Measurements from ENCODE around the gene ZSWIM3.
"Not testable (repeated sequence)": the region's sequence is repeated elsewhere in the genome, so short reads cannot be mapped to it uniquely, and the experiment has no call there.

Gene ZSWIM3

DNA sequence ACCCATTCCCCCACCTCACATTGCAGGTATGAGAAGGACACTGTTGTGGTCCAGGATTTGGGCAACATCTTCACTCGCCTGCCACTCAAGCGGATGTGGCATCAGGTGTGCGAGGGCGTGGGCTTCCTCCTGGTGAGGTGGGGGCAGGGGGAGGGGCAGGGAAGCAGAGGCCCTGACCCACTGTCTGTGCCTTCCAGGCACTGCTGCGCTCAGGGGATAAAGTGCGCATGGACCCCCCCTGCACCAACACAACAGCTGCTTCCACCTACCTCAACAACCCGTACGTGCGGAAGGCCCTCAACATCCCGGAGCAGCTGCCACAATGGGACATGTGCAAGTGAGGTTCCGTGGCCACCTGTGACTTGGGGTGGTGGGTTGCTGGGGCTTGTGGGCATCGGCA is 37.4 kb downstream of the ZSWIM3 start:
- in situ Hi-C loops (cut with HindIII; ENCODE audit: low sequenced_read_pairs) = no loop called here
- no peak for DNase-seq (ENCODE audit: low read depth, low spot score)
- no peak overlapping the region for H3K4me3 ChIP-seq (ENCODE audit: low read depth, low read length)
- TF ChIP-seq CTCF (IDR thresholded peaks at IDR 0.05; ENCODE audit: low read depth, low read length) = no peak

DNA sequence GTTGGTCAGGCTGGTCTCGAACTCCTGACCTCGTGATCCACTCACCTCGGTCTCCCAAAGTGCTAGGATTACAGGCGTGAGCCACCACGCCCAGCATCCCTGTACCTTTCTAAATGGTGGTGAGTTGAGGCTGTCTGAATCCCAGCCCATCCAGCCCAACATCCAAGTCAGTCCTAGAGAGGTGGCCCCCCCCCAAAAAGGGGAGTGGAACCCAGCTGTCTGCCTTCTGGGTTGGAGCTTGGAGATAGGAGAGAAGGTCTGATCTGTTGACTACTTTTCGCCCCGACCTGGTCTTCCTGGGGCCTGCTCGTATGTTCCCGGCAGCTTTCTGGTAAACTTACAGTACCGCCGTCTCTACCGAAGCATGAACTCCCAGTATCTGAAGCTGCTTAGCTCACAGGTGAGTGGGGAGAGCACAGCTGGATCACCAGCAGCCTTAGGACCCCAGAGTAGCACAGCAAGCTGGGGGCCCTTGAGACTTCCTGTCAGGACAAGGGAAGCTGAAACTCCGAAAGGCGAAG is 39.3 kb downstream of the ZSWIM3 start:
- H3K4me3 ChIP-seq (ENCODE audit: low read depth, low read length) = no peak overlapping the region
- in situ Hi-C loops (cut with HindIII; ENCODE audit: low sequenced_read_pairs) = no loop called here
- no peak for DNase-seq (ENCODE audit: low read depth, low spot score)
- no peak for TF ChIP-seq CTCF (IDR thresholded peaks at IDR 0.05; ENCODE audit: low read depth, low read length)

- TF ChIP-seq CTCF (IDR thresholded peaks at IDR 0.05; ENCODE audit: low read depth, low read length) = no peak
- no peak for DNase-seq (ENCODE audit: low read depth, low spot score)
- in situ Hi-C loops (cut with HindIII; ENCODE audit: low sequenced_read_pairs) = no loop called here
Observed at GRCh38 chr20:45897289-45897688, 39.9 kb downstream of the ZSWIM3 start.

GRCh38 chr20:45897692-45898091 is 40.3 kb downstream of the ZSWIM3 start:
- in situ Hi-C loops (cut with HindIII; ENCODE audit: low sequenced_read_pairs) = no loop called here
- no peak for DNase-seq (ENCODE audit: low read depth, low spot score)
- H3K4me3 ChIP-seq (ENCODE audit: low read depth, low read length) = no peak overlapping the region
- TF ChIP-seq CTCF (IDR thresholded peaks at IDR 0.05; ENCODE audit: low read depth, low read length) = no peak

More at GRCh38 chr20:45897289-45897688, 39.9 kb downstream of the ZSWIM3 start:
- H3K4me3 ChIP-seq (ENCODE audit: low read depth, low read length) = no peak overlapping the region

DNA sequence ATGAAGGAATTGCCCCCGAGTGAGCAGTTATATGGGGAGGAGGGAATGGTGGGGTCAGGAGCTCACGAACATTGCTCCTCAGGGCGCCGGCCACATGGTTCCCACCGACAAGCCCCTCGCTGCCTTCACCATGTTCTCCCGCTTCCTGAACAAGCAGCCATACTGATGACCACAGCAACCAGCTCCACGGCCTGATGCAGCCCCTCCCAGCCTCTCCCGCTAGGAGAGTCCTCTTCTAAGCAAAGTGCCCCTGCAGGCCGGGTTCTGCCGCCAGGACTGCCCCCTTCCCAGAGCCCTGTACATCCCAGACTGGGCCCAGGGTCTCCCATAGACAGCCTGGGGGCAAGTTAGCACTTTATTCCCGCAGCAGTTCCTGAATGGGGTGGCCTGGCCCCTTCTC is 40.9 kb downstream of the ZSWIM3 start:
- no peak for TF ChIP-seq CTCF (IDR thresholded peaks at IDR 0.05; ENCODE audit: low read depth, low read length)
- no peak overlapping the region for H3K4me3 ChIP-seq (ENCODE audit: low read depth, low read length)
- in situ Hi-C loops (cut with HindIII; ENCODE audit: low sequenced_read_pairs) = no loop called here
- no peak for DNase-seq (ENCODE audit: low read depth, low spot score)

DNA sequence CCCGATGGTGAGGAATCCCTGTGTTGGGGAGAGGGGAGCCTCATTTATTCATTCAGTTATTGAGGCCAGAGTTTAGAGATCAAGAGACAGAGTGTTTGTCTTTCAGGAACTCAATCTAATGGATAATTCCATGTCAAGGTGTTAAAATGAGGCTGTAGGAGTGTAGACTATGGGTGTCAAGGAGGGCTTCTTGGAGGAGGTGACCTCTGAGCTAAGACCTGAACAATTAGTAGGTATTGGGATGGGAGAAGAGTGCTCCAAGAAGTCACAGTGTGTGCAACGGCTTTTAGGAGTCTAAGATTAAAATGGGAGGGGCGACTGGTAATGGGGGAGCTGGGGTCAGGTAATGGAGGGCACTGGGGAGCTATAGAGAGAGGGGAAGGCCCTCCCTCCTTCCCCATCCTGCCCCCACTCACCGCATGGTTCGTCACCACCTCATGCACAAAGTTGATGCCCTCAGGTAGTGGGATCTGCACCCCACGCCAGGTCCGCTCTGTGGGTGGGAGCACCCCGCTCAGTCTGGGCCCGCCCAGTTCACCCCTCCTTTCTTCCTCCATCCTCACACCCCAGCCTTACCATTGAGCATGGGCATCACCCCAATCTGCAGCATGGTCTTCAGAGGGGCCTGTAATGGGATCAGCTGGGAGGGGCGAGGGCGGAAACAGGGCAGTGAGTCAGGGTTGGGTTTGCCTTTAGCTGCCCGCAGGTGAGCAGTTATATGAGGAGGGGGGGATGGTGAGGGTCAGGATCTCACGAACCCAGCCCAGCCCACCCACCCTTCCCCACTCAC is 41.8 kb downstream of the ZSWIM3 start:
- in situ Hi-C loops (cut with HindIII; ENCODE audit: low sequenced_read_pairs) = no loop called here
- H3K4me3 ChIP-seq (ENCODE audit: low read depth, low read length) = no peak overlapping the region
- no peak for TF ChIP-seq CTCF (IDR thresholded peaks at IDR 0.05; ENCODE audit: low read depth, low read length)
- no peak for DNase-seq (ENCODE audit: low read depth, low spot score)

DNA sequence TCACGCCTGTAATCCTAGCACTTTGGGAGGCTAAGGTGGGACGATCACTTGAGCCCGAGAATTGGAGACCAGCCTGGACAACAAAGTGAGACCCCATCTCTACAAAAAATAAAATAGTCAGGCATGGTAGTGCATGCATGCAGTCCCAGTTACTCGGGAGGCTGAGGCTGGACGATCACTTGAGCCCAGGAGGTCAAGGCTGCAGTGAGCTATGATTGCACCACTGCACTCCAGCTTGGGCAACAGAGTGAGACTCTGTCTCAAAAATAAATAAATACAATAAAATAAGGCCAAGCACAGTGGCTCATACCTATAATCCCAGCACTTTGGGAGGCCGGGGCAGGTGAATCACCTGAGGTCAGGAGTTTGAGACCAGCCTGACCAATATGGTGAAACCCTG is 43.9 kb downstream of the ZSWIM3 start:
- DNase-seq (ENCODE audit: low read depth, low spot score) = not testable (repeated sequence)

More for the DNA sequence above, 43.9 kb downstream of the ZSWIM3 start:
- H3K4me3 ChIP-seq (ENCODE audit: low read depth, low read length); in situ Hi-C loops (cut with HindIII; ENCODE audit: low sequenced_read_pairs): not testable (repeated sequence)

Measured in astrocyte of the spinal cord (primary cell).